IMR-90 (cell line): ENCODE results near the gene ZNF385B. TPM values are rescaled to one million over a fixed set of nuclear protein-coding genes. Genes with fewer than 3 reads are reported as not detected.
A peak's percentile ranks its signal among the peaks of the same experiment; 100 is the strongest.

Experiments
- ATAC-seq: fragments of 200-7000 bp; cut with Tn5 transposase; 2 replicates; pipeline ENCODE4 v1.9.1; 2020; ENCODE audit warnings: low read depth, mild to moderate bottlenecking, moderate library complexity
- BruUV-seq: library from RNA; stranded (reverse); fragments of 400-500 nt; replicated peaks from 2 replicates; lab custom pipeline; 2021; lab: Mats Ljungman, UMichigan
- CTCF ChIA-PET: fragments of 300-600 bp; formaldehyde crosslinking; extraction: SDS; loops from one replicate; lab custom pipeline; 2021; ENCODE audit warnings: antibody characterized with exemption; lab: Yijun Ruan, JAX
- POLR2A ChIA-PET: fragments of 300-600 bp; sonication (Branson Sonifier 250); formaldehyde crosslinking; loops from one replicate; lab custom pipeline; 2022; ENCODE audit warnings: antibody characterized with exemption; ENCODE audit not compliant: unreplicated experiment; lab: Charles Lee
- DNase-seq: peaks from one replicate; pipeline ENCODE4 v3.0.0; 2013
- H2AFZ ChIP-seq: replicated peaks from 2 replicates; pipeline ENCODE3; 2013; ENCODE audit warnings: low read length, mild to moderate bottlenecking; ENCODE audit not compliant: poor library complexity
- H2AK5ac ChIP-seq: 2 replicates; pipeline ENCODE4 v1.6.1; 2013; ENCODE audit warnings: low read depth, low read length, inconsistent platforms
- H2AK9ac ChIP-seq: replicated peaks from 2 replicates; pipeline ENCODE3; 2013; ENCODE audit warnings: mild to moderate bottlenecking, low read depth, low read length, moderate library complexity; ENCODE audit not compliant: poor library complexity
- H2BK120ac ChIP-seq: 2 replicates; pipeline ENCODE4 v1.6.1; 2013; ENCODE audit warnings: low read depth, low read length, inconsistent platforms
- H2BK15ac ChIP-seq: 3 replicates; pipeline ENCODE4 v1.6.1; 2013; ENCODE audit warnings: low read depth, low read length, inconsistent platforms
- H2BK20ac ChIP-seq: 2 replicates; pipeline ENCODE4 v1.6.1; 2013; ENCODE audit warnings: low read depth, mild to moderate bottlenecking, inconsistent platforms, low read length, moderate library complexity
- H2BK5ac ChIP-seq: 2 replicates; pipeline ENCODE4 v1.6.1; 2013; ENCODE audit warnings: mild to moderate bottlenecking, low read depth, low read length, inconsistent platforms; ENCODE audit not compliant: poor library complexity, severe bottlenecking
- H3K14ac ChIP-seq: replicated peaks from 2 replicates; pipeline ENCODE4 v1.6.1; 2013; ENCODE audit warnings: low read depth, low read length, inconsistent platforms
- H3K18ac ChIP-seq: 2 replicates; pipeline ENCODE4 v1.6.1; 2013; ENCODE audit warnings: low read depth, low read length, control low read depth
- H3K23ac ChIP-seq: 2 replicates; pipeline ENCODE4 v1.6.1; 2013; ENCODE audit warnings: low read depth, low read length, inconsistent platforms
- H3K27ac ChIP-seq: 2 replicates; pipeline ENCODE4 v1.5.1; 2013; ENCODE audit warnings: mild to moderate bottlenecking, control low read depth, low read length; ENCODE audit not compliant: insufficient read depth
- H3K27me3 ChIP-seq: 2 replicates; pipeline ENCODE4 v1.6.1; 2013; ENCODE audit warnings: low read length; ENCODE audit not compliant: control insufficient read depth, insufficient read depth
- H3K36me3 ChIP-seq: 2 replicates; pipeline ENCODE4 v1.6.1; 2013; ENCODE audit warnings: low read length, mixed read lengths; ENCODE audit not compliant: control insufficient read depth, insufficient read depth
- H3K4ac ChIP-seq: 2 replicates; pipeline ENCODE4 v1.6.1; 2013; ENCODE audit warnings: low read depth, low read length, inconsistent platforms
- H3K4me1 ChIP-seq: 2 replicates; pipeline ENCODE4 v1.6.1; 2013; ENCODE audit warnings: low read length, mixed read lengths; ENCODE audit not compliant: control insufficient read depth, insufficient read depth
- H3K4me2 ChIP-seq: 2 replicates; pipeline ENCODE4 v1.6.1; 2013; ENCODE audit warnings: low read depth, mild to moderate bottlenecking, control low read depth, low read length, moderate library complexity
- H3K4me3 ChIP-seq: 2 replicates; pipeline ENCODE4 v1.5.1; 2013; ENCODE audit warnings: low read depth, mild to moderate bottlenecking, control low read depth, low read length, moderate library complexity; ENCODE audit not compliant: insufficient read depth
- H3K56ac ChIP-seq: 2 replicates; pipeline ENCODE4 v1.6.1; 2013; ENCODE audit warnings: low read length, inconsistent platforms; ENCODE audit not compliant: insufficient read depth; ENCODE audit errors: extremely low read depth
- H3K79me1 ChIP-seq, 2 experiments: 2 replicates each; pipeline ENCODE4 v1.6.1; 2013; ENCODE audit warnings: low read length in 2 of 2, inconsistent platforms in 1 of 2, low read depth in 1 of 2
- H3K9ac ChIP-seq: 2 replicates; pipeline ENCODE4 v1.6.1; 2013; ENCODE audit warnings: low read depth, low read length, control low read depth
- H3K9me1 ChIP-seq: 2 replicates; pipeline ENCODE4 v1.6.1; 2013; ENCODE audit warnings: low read length, inconsistent platforms; ENCODE audit not compliant: insufficient read depth
- H3K9me3 ChIP-seq: 2 replicates; pipeline ENCODE4 v1.6.1; 2013; ENCODE audit warnings: low read length; ENCODE audit not compliant: control insufficient read depth, insufficient read depth
- H4K20me1 ChIP-seq: 2 replicates; pipeline ENCODE4 v1.6.1; 2013; ENCODE audit warnings: low read length, inconsistent platforms; ENCODE audit not compliant: insufficient read depth
- H4K5ac ChIP-seq: 2 replicates; pipeline ENCODE4 v1.6.1; 2013; ENCODE audit warnings: mild to moderate bottlenecking, low read depth, low read length, control low read depth
- H4K8ac ChIP-seq, 2 experiments: 2 replicates each; pipeline ENCODE4 v1.6.1; 2013; ENCODE audit warnings: low read depth in 2 of 2, low read length in 2 of 2, control low read depth in 1 of 2, inconsistent platforms in 1 of 2
- H4K91ac ChIP-seq: 2 replicates; pipeline ENCODE4 v1.6.1; 2013; ENCODE audit warnings: low read depth, low read length, inconsistent platforms; ENCODE audit not compliant: insufficient read depth
- BHLHE40 ChIP-seq: fragments of 150-350 bp; IDR thresholded peaks from 2 replicates; pipeline ENCODE4 v1.6.1; 2016; ENCODE audit warnings: mild to moderate bottlenecking, low read depth, low read length
- WGBS, 2 experiments: methylation state at CpG; one replicate each; pipeline versions ENCODE4 v1.1.5 to v1.1.7; 2013; ENCODE audit warnings: missing lambda C conversion rate in 2 of 2; ENCODE audit not compliant: insufficient read length in 1 of 2; ENCODE audit errors: extremely low coverage in 2 of 2; 5-methylcytosine and 5-hydroxymethylcytosine counted together
- dilution Hi-C: fragments of 300-500 bp; cut with HindIII; formaldehyde crosslinking; loops from one replicate; pipeline ENCODE4 v1.14.3; 2018; ENCODE audit warnings: low sequenced_read_pairs; ENCODE audit not compliant: unreplicated experiment
- in situ Hi-C: fragments of 300-500 bp; cut with MboI; formaldehyde crosslinking; loops from 3 replicates; pipeline ENCODE4 v1.14.3; 2019; ENCODE audit warnings: low sequenced_read_pairs, inconsistent platforms, mixed read lengths
- intact Hi-C: fragments of 100-400 bp; cut with micrococcal nuclease; formaldehyde crosslinking; loops from 2 replicates; pipeline ENCODE4 v1.10.0; 2022
- polyA plus RNA-seq, 3 experiments: library from polyadenylated mRNA; depleted of rRNA; stranded (reverse); fragments of >200 nt; gene quantifications; 2 replicates each; pipeline ENCODE4 v1.2.3, GENCODE V29; 2012; ENCODE audit warnings: low replicate concordance in 1 of 3
- total RNA-seq: library from RNA; depleted of rRNA; stranded (reverse); fragments of >200 nt; gene quantifications from 2 replicates; pipeline ENCODE4 v1.2.3, GENCODE V29; 2012

The ZNF385B gene
- total and polyA plus RNA-seq, 2 of the 4 experiments (the other 2 are of a cell fraction): not detected

GRCh38 chr2:179412112-179412511 is 449.3 kb downstream of the ZNF385B start:
- peak; percentile 37; the same call in 1 of the 2 replicates for ATAC-seq
- POLR2A ChIA-PET: no interaction called here
- intact Hi-C loops: no loop called here

More at GRCh38 chr2:179412112-179412511, 449.3 kb downstream of the ZNF385B start:
- TF ChIP-seq BHLHE40: no peak
- H3K4me2 ChIP-seq: no peak overlapping the region
- no peak overlapping the region for H2BK5ac ChIP-seq
- no peak overlapping the region for H3K18ac ChIP-seq
- H3K14ac ChIP-seq: no peak overlapping the region
- peak; percentile 51 for DNase-seq
- no peak overlapping the region for H4K8ac ChIP-seq
- H2BK120ac ChIP-seq: no peak overlapping the region
- H4K91ac ChIP-seq: no peak overlapping the region
- WGBS, 2 experiments: no CpG with 5 or more reads among the region's 3 CpGs
- H3K9me3 ChIP-seq: no peaks in the 10 kb centered on the region
- no TSS peak for BruUV-seq
- no peaks in the 10 kb centered on the region for H3K36me3 ChIP-seq
- H3K4me1 ChIP-seq: 0 out of 2 replicates have a peak, but pooled peaks cover 2% of the 10 kb centered on the region
- H3K27ac ChIP-seq: no peak overlapping the region
- H3K23ac ChIP-seq: no peak overlapping the region
- no peak overlapping the region for H2AK5ac ChIP-seq
- H2AK9ac ChIP-seq: no peak overlapping the region
- no peak overlapping the region for H2BK20ac ChIP-seq
- no peak overlapping the region for H3K4ac ChIP-seq
- H2BK15ac ChIP-seq: no peak overlapping the region
- no peaks in the 10 kb centered on the region; the same call in 1 of the 2 replicates for H3K27me3 ChIP-seq
- no peaks in the 10 kb centered on the region; the same call in 1 of the 2 replicates for H3K9me1 ChIP-seq
- H4K5ac ChIP-seq: no peak overlapping the region
- CTCF ChIA-PET: interaction anchor here (2.3 kb wide), 1 partner anchor 10 kb away, joined by 7 read pairs; no protein-coding TSS in a partner anchor
- H3K4me3 ChIP-seq: no peak overlapping the region
- H3K9ac ChIP-seq: no peak overlapping the region
- H4K20me1 ChIP-seq: no peaks in the 10 kb centered on the region
- no peak overlapping the region for H2AFZ ChIP-seq
- dilution Hi-C loops: no loop called here
- in situ Hi-C loops: loop anchor here (25.0 kb wide), 1 partner anchor 650 kb away; no protein-coding TSS in a partner anchor
- H3K56ac ChIP-seq: no peak overlapping the region
- H3K79me1 ChIP-seq: no peaks in the 10 kb centered on the region
